GM21381 (cell line): ENCODE results near the gene RABL2B.

Experiments
- ATAC-seq: cut with Tn5 transposase; IDR thresholded peaks from one replicate; pipeline ENCODE4 v1.9.1; 2021; ENCODE audit warnings: mild to moderate bottlenecking, moderate library complexity; ENCODE audit not compliant: unreplicated experiment

The RABL2B gene

DNA sequence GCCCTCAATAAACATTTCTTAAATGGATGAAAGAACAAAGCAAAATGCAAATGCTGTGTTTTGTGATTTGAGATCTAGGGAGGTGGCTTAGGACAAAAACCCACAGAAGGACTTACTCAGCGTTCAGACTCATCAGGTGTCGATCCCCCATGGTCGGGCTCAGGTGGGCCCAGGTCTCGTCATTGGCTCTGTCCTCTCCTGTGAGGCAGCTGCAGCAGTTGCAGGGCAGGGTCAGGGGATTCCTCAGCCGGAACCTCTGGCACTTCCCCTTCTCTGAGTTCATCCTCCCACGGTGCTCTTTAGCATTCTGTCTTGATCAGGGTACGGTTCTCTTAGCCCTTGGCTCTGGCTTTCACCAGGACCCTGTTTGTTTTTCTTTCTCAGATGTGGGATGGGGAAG lies 59.4 kb downstream of the RABL2B start:
- no peak for ATAC-seq

DNA sequence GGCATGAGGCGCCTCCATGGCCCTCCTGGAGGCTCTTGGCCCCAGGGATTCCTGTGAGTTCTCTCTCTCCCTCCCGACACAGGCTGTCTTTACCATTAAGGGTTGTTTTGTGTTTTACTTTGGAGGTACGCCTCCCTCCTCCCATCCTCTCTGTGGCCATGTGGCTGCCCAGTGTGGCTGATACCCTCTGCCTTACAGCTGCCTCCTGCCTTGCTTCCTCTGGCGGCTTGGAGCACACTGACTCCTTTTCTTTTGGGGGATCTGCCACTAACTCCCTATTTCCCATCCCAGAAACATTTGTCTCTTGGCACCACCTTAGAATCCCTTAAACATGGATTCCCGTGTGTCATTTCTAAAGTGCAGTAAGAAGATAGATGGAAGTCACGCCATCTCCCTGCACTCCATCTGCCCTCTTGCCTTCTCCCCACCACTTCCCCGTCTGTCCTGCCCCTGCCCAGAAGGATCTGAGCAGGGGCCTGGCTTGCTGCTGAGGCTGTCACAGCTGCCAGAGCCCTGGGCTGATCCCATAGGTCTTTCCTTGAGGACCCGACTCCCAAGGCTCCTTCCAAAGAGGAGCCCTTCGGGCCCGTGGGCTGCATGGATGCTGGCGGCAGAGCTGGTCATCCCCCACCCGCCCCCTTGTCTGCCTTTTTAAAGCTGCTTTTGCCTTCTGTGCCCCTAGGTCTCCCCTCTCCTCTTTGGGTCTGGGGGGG lies 60.6 kb downstream of the RABL2B start:
- no peak for ATAC-seq

DNA sequence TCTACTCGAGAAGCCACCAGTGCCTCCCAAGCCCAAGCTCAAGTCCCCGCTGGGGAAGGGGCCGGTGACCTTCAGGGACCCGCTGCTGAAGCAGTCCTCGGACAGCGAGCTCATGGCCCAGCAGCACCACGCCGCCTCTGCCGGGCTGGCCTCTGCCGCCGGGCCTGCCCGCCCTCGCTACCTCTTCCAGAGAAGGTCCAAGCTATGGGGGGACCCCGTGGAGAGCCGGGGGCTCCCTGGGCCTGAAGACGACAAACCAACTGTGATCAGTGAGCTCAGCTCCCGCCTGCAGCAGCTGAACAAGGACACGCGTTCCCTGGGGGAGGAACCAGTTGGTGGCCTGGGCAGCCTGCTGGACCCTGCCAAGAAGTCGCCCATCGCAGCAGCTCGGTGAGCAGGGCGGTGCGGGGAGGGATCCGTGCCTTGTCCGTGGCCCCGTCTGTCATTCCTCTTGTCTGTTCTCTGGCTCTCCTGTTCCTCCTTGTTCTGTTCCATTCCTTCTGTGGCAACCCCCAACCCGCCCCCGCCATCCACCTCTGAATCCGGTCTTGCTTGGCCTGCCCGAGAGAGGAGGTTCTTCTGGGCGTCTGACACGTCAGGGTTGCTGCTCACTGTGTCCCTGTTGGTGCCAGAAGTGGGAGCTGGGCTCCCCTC lies 61.3 kb downstream of the RABL2B start:
- no peak for ATAC-seq

DNA sequence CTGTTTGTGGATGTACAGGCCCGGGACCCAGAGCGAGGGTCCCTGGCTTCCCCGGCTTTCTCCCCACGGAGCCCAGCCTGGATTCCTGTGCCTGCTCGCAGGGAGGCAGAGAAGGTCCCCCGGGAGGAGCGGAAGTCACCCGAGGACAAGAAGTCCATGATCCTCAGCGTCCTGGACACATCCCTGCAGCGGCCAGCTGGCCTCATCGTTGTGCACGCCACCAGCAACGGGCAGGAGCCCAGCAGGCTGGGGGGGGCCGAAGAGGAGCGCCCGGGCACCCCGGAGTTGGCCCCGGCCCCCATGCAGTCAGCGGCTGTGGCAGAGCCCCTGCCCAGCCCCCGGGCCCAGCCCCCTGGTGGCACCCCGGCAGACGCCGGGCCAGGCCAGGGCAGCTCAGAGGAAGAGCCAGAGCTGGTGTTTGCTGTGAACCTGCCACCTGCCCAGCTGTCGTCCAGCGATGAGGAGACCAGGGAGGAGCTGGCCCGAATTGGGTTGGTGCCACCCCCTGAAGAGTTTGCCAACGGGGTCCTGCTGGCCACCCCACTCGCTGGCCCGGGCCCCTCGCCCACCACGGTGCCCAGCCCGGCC lies 62.1 kb downstream of the RABL2B start:
- no peak for ATAC-seq

DNA sequence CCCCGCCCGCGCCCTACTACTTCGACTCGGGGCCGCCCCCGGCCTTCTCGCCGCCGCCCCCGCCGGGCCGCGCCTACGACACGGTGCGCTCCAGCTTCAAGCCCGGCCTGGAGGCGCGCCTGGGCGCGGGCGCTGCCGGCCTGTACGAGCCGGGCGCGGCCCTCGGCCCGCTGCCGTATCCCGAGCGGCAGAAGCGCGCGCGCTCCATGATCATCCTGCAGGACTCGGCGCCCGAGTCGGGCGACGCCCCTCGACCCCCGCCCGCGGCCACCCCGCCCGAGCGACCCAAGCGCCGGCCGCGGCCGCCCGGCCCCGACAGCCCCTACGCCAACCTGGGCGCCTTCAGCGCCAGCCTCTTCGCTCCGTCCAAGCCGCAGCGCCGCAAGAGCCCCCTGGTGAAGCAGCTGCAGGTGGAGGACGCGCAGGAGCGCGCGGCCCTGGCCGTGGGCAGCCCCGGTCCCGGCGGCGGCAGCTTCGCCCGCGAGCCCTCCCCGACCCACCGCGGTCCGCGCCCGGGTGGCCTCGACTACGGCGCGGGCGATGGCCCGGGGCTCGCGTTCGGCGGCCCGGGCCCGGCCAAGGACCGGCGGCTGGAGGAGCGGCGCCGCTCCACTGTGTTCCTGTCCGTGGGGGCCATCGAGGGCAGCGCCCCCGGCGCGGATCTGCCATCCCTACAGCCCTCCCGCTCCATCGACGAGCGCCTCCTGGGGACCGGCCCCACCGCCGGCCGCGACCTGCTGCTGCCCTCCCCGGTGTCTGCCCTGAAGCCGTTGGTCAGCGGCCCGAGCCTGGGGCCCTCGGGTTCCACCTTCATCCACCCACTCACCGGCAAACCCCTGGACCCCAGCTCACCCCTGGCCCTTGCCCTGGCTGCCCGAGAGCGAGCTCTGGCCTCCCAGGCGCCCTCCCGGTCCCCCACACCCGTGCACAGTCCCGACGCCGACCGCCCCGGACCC lies 62.9 kb downstream of the RABL2B start:
- no peak for ATAC-seq

DNA sequence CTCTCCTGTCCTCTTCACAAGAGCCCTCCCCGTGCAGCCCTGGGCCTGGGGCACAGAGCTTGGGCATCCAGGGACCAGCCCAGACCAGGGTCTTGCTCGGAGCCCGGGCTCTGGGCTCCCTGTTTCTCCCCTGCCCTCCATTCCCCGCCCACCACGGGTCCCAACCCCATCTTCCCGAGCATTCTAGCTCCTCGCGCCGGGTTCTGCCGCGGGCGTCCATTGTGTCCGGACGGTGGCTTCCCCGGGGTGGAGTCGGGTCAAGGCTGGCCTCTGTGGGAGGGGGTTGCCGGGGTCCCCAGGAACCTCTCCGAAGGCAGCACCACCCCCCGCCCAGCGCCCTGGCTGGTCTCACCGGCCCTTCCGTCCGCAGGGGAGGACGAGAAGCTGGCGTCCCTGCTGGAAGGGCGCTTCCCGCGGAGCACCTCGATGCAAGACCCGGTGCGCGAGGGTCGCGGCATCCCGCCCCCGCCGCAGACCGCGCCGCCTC lies 63.6 kb downstream of the RABL2B start:
- no peak for ATAC-seq

DNA sequence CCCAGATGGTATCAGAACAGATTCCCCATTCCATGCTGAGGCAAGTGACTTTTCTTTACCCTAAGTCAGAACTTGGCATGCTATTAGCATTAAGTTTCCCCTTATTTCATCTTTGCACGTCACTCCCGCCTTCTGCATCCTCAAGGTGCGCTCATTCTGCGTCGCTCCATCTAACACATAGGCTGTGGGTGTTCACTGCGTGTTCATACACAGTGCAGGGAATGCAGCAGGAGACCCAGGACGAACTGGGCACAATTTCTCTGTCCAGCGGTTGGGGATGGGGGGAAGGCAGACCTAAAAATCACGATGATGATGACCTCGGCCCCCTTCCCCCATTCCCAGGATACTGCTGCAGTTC lies 65.1 kb downstream of the RABL2B start:
- ATAC-seq, result no peak

DNA sequence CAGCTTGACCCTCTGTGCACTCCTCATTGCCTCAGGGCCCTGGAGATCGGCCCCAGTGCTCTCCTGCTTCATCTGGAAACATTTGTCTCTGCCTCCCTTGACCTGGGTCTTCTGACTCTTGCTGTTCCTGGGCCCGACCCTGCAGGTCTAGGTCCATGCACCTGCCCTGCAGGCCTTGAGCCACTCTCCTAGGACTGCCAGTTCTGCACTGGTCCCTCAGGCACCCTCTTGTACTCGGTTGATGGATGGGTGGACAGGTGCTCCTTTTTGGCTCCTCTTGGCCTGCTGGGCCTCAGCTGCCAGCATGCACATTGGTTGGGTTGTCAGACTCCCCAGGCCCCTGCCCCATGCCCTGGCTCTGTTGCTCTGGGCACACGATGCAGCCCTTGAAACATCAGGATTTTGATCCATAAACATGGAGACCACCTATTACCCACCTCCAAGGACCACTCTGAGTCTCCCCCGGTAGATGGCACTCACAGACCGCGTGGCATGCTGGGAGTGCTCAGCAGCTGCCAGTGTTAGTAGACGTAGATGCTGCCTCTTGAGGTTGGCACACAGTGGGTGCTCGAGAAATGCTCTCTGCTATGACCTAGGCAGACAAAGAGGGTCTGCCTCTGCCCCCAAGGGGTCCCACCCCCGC lies 65.6 kb downstream of the RABL2B start:
- ATAC-seq, result no peak
